ACC112 (cell line): Measurements from ENCODE around the gene CD151.

Experiments
- H2AFZ ChIP-seq: fragments of 200-600 bp; sonication (generic); one replicate; pipeline ENCODE4 v1.6.0; 2017; ENCODE audit warnings: antibody characterized with exemption, low read length; ENCODE audit not compliant: unreplicated experiment
- H3K27ac ChIP-seq: fragments of 200-600 bp; sonication (generic); 2 replicates; pipeline ENCODE4 v1.5.1; 2014; ENCODE audit warnings: low read depth, mild to moderate bottlenecking, antibody characterized with exemption, low read length, moderate library complexity
- H3K27me3 ChIP-seq: fragments of 200-600 bp; sonication (generic); 2 replicates; pipeline ENCODE4 v1.6.1; 2014; ENCODE audit warnings: mild to moderate bottlenecking, antibody characterized with exemption, low read length, moderate library complexity, mixed read lengths; ENCODE audit not compliant: insufficient read depth
- H3K36me3 ChIP-seq: fragments of 200-600 bp; sonication (generic); 2 replicates; pipeline ENCODE4 v1.6.1; 2016; ENCODE audit warnings: mild to moderate bottlenecking, antibody characterized with exemption, low read length, moderate library complexity, mixed read lengths; ENCODE audit not compliant: insufficient read depth
- H3K4me1 ChIP-seq: fragments of 200-600 bp; sonication (generic); one replicate; pipeline ENCODE4 v1.6.1; 2016; ENCODE audit warnings: low read length, mixed read lengths; ENCODE audit not compliant: insufficient read depth, unreplicated experiment, control insufficient read depth
- H3K4me3 ChIP-seq: fragments of 200-600 bp; sonication (generic); 2 replicates; pipeline ENCODE4 v1.5.1; 2014; ENCODE audit warnings: mild to moderate bottlenecking, low read depth, low read length
- H3K79me2 ChIP-seq: fragments of 200-600 bp; sonication (generic); one replicate; pipeline ENCODE4 v1.6.0; 2016; ENCODE audit warnings: low read length; ENCODE audit not compliant: control insufficient read depth, unreplicated experiment, insufficient read depth

CD151 gene

DNA sequence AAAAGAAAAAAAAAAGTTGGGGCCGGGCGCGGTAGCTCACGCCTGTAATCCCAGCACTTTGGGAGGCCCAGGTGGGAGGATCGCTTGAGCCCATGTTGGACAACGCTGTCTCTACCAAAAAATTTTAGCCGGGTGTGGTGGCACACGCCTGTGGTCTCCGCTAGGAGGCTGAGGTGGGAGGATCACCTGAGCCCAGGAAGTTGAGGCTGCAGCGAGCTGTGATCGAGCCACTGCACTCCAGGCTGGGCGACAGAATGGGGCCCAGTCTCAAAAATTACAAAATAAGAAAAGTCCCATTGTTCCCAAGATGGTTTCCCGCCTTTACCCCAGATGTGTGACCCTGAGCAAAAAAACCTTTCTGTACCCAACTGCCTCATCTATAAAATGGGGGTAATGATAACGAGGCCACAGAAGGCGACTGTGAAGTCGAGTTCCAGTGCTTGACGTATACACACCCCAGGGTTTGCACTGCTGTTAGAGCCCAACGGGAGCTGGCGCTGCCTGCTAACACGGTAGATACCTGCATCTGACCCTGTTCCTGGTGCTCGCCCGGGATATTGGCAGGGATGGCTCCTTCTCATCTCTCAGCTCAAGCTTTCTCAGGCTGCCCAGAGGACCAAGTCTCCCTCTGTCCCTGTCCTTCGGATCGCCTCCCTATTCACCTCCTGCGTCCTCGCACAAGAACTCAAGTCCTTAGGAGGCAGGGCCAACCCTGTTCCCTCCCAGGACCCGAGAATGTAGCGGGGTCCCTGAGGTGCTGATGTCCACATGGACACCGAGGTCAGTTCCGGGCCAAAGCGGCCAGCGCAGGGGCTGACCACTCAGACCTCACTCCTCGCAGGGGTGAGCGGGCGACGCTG, 24.1 kb upstream of the CD151 start:
- Histone ChIP-seq H3K4me3 (peak overlapping the region; percentile 95), H3K4me1 (peaks cover 22% of the 10 kb centered on the region), H3K27me3 (no peaks in the 10 kb centered on the region), H3K79me2 (peaks cover 36% of the 10 kb centered on the region), H2AFZ (peak overlapping the region; percentile 36), H3K36me3 (peaks cover 17% of the 10 kb centered on the region; the same call in 1 of the 2 replicates), H3K27ac (peak overlapping the region; percentile 98)

- peaks cover 36% of the 10 kb centered on the region for H3K79me2 ChIP-seq
- H2AFZ ChIP-seq = peak within 1 kb of the TSS; percentile 36
Observed at GRCh38 chr11:809287-810039, 23.3 kb upstream of the CD151 start, which contains the start of gene RPLP2. Gene RPLP2, plus strand, starts transcription at chr11:809967. Its CDS starts 268 bp downstream, at chr11:810235.

GRCh38 chr11:810040-810567, 22.6 kb upstream of the CD151 start:
- Histone ChIP-seq H3K79me2 (peaks cover 36% of the 10 kb centered on the region), H2AFZ (no peak overlapping the region), H3K4me1 (peaks cover 16% of the 10 kb centered on the region), H3K4me3 (peak overlapping the region; percentile 95), H3K36me3 (peaks cover 17% of the 10 kb centered on the region; the same call in 1 of the 2 replicates), H3K27ac (peak overlapping the region; percentile 98), H3K27me3 (no peaks in the 10 kb centered on the region)

More at GRCh38 chr11:809287-810039, 23.3 kb upstream of the CD151 start, which contains the start of gene RPLP2:
- Histone ChIP-seq H3K4me3 (peak within 1 kb of the TSS; percentile 95), H3K27me3 (no peaks in the 10 kb centered on the region), H3K27ac (peak within 1 kb of the TSS; percentile 98), H3K36me3 (peaks cover 17% of the 10 kb centered on the region; the same call in 1 of the 2 replicates), H3K4me1 (peaks cover 16% of the 10 kb centered on the region)

DNA sequence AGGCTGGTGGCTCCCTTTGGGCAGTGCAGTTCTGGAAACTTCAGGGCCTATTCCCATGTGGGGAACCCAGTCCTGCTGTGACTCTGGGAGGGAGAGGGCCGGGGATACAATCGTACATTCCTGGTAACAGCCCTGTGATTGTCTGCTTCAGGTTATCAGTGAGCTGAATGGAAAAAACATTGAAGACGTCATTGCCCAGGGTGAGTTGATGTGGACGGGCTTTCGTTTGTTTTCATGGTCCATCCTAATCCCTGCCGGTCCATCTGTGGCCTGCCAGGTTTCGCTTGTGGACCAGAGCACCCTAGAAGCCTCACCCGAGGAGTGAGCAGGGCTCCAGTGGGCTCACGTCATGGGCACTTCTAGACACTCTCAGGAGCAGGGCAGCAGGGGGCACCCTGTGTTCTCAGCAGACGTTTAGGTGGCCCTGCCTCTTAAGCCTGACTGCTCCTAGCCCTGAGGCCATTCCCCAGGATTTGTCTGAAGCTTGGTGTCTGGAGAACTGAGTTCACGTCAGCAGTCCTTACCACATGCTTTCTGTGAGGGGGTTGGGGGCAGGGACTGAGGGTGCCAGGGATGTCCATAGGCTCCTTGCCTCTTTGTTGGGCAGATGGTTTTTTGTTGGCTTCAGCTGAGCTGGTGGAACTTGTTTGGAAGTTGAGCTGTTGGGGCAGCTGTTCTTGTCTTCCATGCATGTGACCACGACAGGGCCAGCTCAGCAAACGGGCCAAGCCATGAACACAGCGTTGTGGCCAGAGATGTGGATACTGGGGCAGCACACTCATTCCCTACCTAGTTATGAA, 21.1 kb upstream of the CD151 start:
- H3K4me3 ChIP-seq = peak overlapping the region; percentile 95
- no peak overlapping the region for H2AFZ ChIP-seq
- H3K36me3 ChIP-seq = peaks cover 17% of the 10 kb centered on the region; the same call in 1 of the 2 replicates
- no peaks in the 10 kb centered on the region for H3K27me3 ChIP-seq
- H3K4me1 ChIP-seq = peaks cover 16% of the 10 kb centered on the region
- H3K79me2 ChIP-seq = peaks cover 36% of the 10 kb centered on the region
- H3K27ac ChIP-seq = peak overlapping the region; percentile 22; the same call in 1 of the 2 replicates

DNA sequence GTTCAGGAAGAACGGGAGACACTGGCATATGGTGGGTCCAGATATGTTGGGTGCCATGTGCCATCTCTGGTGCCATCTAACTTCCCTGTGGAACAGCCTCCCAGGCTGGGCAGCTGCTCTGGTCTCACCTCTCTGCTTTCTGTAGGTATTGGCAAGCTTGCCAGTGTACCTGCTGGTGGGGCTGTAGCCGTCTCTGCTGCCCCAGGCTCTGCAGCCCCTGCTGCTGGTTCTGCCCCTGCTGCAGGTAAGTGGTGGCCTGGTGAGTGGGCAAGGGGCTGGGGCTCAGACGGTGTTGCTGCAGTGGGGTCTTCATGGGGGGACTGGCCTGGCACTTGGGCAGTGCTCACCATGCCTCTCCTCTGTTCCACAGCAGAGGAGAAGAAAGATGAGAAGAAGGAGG, 20.4 kb upstream of the CD151 start:
- H3K4me3 ChIP-seq = no peak overlapping the region
- peaks cover 36% of the 10 kb centered on the region for H3K79me2 ChIP-seq
- no peaks in the 10 kb centered on the region for H3K27me3 ChIP-seq
- H3K4me1 ChIP-seq = peaks cover 16% of the 10 kb centered on the region
- peaks cover 17% of the 10 kb centered on the region; the same call in 1 of the 2 replicates for H3K36me3 ChIP-seq
- H3K27ac ChIP-seq = no peak overlapping the region
- no peak overlapping the region for H2AFZ ChIP-seq

DNA sequence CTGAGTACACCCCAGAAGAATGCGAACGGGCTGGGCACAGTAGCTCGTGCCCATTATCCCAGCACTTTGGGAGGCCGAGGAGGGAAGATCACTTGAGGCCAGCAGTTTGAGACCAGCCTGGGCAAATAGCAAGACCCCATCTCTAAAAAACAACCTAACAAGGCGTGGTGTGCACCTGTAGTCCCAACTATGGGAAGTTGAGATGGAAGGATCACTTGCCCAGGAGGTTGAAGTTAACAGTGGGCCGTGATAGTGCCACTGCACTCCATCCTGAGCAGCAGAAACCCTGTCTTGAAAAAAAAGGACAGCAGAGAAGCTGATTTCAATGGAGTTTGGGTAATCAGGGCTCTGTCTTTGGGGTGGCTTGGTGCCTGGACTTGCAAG, 19.7 kb upstream of the CD151 start:
- peaks cover 17% of the 10 kb centered on the region; the same call in 1 of the 2 replicates for H3K36me3 ChIP-seq
- peaks cover 33% of the 10 kb centered on the region for H3K79me2 ChIP-seq
- no peak overlapping the region for H3K27ac ChIP-seq
- peaks cover 16% of the 10 kb centered on the region for H3K4me1 ChIP-seq
- no peaks in the 10 kb centered on the region for H3K27me3 ChIP-seq
- no peak overlapping the region for H2AFZ ChIP-seq
- H3K4me3 ChIP-seq = no peak overlapping the region

DNA sequence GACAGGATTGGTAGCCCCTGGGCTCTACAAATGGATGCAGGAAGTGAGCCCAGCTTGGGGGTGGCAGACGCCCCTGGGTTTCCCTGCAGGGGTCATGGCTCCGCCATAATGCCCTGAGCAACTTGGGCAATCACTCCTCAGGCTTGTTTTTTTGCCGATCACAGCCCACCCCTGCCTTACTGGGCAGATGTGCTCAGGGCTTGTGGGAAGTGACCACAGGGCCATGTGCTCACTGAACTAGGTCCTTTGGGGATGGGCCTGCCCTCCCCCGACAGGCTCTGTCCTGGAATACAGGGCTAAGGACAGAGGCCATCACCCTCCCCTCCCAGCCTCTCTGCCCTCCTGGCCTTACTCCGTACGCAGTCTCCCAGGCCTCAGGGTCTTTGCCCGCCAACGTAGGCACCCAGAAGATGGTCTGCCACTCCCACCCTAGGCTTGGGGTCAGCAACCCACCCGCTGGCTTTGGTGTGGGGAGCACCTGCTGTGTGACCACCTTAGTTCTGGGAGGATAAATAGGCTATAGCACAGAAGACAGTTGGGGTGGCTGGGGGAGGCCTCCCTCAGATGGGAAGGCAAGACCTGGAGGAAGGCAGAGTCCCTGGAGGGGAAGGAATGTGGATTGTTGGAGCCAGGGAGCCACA, 19.2 kb upstream of the CD151 start:
- Histone ChIP-seq H3K36me3 (peaks cover 17% of the 10 kb centered on the region; the same call in 1 of the 2 replicates), H3K4me1 (peaks cover 17% of the 10 kb centered on the region), H3K27ac (no peak overlapping the region), H3K27me3 (no peaks in the 10 kb centered on the region), H3K79me2 (peaks cover 29% of the 10 kb centered on the region), H3K4me3 (no peak overlapping the region), H2AFZ (no peak overlapping the region)

DNA sequence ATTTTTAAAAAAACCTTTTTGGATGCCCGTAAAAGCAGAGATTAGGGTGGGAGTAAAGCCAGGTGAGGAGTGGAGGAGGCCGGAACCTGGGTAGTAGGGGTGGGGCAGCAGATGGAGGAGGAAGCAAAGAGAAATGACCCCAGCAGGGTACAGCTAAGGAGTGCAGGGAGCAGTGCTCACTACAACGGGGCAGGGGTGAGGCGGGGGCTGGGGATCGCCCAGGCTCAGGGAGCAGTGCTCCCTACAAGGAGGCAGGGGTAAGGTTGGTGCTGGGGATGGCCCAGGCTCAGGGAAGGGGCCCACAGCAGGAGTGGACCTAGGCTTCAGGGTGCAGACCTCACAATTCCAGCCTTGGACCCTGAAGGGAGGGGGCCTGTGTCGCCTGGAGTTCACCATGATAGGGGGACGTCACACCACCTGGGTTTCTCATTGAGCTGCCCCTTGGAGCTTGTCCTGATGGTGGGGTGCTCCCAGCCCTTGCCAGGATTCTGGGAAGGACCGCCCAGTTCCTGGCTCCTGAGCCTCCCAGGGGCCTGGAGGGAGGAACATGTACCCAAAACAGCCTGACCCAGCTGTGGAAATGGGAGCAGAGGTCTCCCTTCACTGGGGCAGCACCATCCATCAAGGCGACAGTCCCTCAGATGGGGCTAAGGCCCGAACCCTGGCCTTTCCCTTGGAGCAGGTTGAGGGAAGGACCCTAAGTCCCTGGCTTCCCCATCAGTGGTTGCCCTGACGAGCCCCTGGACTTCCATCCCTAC, 16.9 kb upstream of the CD151 start:
- Histone ChIP-seq H3K4me1 (peaks cover 26% of the 10 kb centered on the region), H3K27me3 (no peaks in the 10 kb centered on the region), H3K27ac (no peak overlapping the region), H3K36me3 (peaks cover 17% of the 10 kb centered on the region; the same call in 1 of the 2 replicates), H3K4me3 (no peak overlapping the region), H3K79me2 (peaks cover 20% of the 10 kb centered on the region), H2AFZ (no peak overlapping the region)

- H3K27me3 ChIP-seq = no peaks in the 10 kb centered on the region
- H2AFZ ChIP-seq = no peak overlapping the region
- H3K4me1 ChIP-seq = peaks cover 26% of the 10 kb centered on the region
- peaks cover 14% of the 10 kb centered on the region; the same call in 1 of the 2 replicates for H3K36me3 ChIP-seq
- H3K4me3 ChIP-seq = no peak overlapping the region
- no peak overlapping the region for H3K27ac ChIP-seq
- H3K79me2 ChIP-seq = peaks cover 17% of the 10 kb centered on the region
Observed at GRCh38 chr11:816433-816779, 16.3 kb upstream of the CD151 start.
